NCI-H446 treated with DMSO at 0.1 percent for 48 hours (cell line): ENCODE measurements around the gene COLQ.
"Not testable (repeated sequence)": the region's sequence is repeated elsewhere in the genome, so short reads cannot be mapped to it uniquely, and the experiment has no call there.

Experiments used
- DNase-seq: peaks from one replicate; lab custom pipeline; 2025; lab: John Stamatoyannopoulos, UW

The COLQ gene

DNA sequence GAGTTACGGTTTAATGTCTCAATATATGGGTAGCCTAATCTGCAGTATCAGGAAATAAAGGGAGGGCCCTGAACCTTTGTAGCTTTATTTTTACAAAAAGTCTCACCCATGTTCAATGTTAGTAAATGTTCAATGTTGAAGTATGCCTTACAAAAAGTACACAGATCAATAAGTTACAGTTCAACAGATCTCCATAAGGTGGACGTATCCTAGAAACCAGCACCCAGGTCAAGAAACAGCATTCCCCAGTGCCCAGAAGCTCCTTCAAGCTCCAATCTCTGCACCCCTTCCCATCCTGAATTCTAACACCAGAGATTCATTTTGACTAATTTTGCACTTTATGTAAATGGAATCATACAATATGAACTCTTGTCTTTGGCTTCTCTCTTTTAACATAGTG is 31.3 kb downstream of the COLQ start:
- no peak for DNase-seq

DNA sequence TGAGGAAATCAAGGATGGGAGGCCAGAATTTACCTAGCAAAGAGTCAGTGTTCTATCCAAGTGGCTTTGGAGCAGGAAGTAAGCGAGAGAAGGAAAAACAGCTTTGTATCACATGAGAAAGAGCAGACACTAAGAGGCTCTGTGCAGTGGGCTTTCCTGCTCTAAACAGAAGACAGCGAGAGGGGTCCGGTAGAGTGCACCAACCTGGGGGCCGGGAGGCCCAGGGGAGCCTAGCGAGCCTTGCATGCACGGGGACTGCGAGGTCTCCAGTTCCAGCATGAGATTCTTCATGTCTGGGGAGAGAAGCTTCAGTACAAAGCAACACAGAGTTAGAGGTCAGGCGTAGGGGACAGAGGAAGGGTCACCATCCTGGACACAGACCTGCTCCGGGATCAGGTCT is 33.5 kb downstream of the COLQ start:
- DNase-seq, result no peak

DNA sequence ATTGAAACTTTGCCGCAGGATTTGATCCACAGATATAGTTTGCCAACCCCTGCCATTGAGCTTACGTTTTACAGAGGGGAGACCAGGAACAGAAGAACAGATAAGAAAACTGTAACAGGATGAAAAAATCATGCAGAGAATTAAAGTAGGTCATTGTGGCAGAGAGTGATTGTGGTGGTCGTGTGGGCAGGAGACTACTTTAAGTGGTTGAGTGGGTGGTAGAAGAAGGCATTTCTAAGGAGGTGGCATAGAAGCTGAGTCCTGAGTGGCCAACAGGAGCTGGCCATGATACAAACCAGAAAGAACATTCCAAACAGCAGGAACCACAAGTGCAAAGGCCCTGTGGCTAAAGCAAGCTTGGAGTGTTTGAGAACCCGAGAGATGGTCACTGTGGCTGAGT is 34.5 kb downstream of the COLQ start:
- no peak for DNase-seq

DNA sequence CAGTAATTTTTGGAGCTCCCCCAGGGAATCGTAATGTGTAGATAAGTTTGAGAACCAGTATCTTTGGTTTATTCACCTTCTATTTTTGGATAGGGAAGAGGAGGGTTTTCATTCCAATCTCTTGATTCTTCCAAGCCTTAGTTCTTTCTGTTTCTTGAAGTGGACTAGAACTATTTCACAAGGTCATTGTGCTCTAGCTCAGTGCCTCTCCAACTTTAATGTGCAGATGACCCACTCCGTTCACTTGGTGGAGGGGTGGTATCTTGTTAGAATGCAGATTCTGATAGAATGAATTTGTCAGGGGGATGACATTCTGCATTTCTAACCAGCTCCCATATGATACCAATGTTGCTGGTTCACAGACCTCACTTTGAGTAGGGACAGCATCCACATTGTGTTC is 35.5 kb downstream of the COLQ start:
- DNase-seq, result no peak

DNA sequence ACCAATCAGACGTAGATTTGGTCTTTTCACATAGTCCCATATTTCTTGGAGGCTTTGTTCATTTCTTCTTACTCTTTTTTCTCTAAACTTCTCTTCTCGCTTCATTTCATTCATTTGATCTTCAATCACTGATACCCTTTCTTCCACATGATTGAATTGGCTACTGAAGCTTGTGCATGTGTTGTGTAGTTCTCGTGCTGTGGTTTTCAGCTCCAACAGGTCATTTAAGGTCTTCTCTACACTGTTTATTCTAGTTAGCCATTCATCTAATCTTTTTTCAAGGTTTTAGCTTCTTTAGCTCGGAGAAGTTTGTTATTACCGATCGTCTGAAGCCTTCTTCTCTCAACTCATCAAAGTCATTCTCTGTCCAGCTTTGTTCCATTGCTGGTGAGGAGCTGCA is 37.0 kb downstream of the COLQ start:
- DNase-seq, result not testable (repeated sequence)

DNA sequence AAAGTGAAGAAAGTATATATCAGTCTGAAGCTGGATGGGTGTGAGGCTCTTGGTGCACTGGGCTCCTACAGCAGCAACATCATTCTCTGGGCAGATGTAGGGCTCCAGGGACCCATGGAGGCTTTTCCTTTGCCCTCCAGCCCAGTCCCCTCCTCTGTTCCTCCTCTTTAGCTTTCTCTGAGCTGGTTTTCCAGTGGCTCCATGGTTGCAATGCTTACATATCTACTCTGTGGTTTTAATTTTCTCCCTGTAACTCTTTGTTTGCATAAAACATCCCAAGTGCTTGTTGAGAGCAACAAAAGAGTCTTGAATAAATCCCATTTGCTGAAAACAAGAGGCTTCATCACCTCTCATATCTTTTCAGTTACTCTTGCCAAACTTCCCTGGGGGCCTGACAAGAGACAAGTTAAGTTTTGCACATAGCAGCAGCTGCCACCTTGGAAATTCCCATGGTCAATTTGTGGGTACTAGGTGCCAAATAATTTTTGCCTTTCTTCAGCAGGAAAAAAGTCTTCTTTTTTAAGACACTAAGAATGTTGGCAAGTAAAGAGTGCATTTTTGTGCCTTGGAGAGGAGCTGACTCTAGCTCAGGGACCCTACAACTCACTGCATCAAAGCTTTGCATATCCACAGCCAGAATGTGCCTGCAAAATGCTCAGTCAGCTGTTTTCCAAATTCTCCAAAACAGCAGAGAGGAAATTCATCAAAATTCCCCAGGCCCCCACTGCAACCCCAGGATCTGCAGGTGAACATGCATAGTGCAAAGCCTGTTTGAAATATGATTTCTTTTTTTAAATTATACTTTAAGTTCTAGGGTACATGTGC is 41.9 kb downstream of the COLQ start:
- no peak for DNase-seq

DNA sequence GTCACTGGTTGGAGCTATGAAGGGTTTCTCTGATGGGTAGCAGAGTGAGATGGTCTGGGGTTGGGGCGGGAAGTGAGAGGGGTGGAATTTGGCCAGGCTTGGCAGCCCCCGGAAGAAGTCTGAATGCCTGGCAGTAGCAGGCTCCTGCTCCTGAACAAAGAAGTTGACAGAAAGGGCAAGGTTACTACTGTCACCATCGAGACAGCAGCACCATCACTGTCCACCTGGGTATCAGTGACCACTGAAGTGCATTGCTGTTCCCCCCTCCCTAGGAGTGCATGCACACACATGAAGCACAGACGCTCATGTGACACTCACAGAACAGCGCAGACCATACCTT is 42.9 kb downstream of the COLQ start:
- no peak for DNase-seq

DNA sequence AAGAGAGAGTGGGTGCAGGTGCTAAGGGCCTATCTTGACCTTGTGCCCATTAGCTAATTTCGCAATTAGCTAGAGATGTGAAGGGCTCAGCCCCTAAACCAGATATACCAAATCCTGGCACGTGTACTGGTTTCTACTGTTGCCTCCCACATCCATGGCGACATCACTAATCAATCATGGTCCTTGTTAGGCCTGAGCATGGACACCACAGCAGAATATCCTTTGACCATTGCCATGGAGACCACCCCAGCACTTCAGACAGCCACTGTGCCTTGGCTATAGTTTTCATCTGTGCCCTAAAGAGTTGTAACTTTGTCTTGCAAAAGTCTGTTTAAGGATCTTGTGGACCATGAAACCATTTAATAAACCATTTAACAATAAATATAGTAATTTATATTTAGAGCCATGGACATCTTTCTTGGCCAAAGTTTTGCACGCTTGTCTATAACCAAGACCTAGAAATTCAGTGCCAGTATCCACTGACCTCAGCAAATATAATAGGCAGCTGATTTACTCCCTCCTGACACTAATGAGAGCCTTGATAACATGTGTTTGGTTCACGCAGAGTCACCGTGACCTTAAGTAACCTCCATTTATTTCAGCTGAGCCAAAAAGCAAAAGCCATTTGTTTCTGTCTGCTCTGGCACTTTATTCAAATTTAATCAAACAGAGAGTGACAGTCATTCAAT is 43.4 kb downstream of the COLQ start:
- no peak for DNase-seq

DNA sequence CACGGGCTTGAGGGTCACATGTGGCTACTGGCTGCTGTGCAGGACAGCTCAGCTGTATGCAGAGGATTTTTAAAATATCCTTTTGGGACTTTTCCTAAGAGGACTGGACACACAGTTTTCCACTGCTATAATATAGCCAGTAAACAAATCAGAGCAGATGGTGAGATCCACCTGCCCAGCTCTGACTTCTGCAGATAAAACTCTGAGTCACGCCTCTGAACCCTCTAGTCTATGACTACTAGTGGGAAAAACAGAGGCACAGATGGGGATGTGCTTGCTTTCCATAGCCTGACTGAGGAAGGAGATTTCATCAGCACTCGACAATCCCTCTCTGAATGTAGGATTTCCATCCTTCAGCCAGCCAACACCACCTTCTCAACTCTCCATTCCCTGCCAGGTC is 45.1 kb downstream of the COLQ start:
- no peak for DNase-seq

DNA sequence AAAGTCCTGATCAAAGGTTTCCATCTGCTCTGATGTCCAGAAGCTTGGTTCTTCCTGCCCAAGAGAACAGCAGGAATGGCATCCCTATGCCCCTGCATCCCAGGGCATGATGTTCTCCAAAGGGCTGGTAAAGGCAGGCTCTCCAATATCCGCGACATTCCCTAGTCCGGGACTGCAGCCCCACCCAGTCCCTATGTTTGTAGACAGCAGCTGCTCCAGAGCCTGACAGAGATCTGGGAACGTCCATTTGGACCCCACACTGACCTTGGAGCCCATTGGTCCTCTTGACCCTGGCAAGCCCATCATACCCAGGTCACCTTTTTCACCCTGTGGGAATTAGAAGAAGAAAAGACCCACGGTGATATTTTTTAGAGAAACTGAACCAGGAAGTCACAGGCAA is 46.3 kb downstream of the COLQ start:
- no peak for DNase-seq

DNA sequence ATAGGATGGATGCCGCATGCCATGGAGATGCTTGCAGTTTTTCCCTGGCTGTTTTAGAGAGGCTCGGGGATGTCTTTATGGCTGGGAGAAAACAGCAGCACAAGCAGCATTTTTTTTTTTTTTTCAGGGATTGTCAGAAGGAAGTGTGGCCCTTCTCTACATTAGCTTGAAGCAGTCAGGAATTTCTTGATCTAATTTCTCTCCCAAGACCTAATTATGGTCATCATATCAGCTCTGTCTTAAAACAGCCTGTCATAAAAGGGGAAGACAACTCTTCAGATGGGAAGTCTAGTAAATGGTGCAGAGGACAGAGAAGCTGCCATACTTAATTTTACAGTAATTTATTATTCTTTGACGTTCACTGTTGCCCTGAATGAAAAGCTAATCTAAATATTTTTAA is 49.6 kb downstream of the COLQ start:
- DNase-seq, result no peak

DNA sequence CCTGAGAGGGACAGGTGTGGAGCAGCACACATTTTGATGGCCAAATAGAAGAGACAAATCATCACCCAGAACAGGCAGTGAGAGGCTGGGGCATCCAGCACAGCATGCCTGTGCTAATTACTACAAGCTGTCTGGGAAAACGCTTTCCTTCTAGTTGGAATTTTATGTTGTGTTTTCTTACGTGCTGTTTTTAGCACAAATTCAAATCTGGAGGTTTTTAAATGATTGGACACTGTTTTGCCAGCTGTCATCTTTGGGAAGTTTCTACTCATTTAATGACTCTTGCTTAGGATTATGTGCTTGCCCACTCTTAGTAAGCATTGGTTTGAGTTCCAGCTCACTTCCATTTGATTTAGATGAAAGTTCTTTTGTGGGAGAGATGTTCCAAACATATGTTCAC is 50.7 kb downstream of the COLQ start:
- DNase-seq, result no peak

DNA sequence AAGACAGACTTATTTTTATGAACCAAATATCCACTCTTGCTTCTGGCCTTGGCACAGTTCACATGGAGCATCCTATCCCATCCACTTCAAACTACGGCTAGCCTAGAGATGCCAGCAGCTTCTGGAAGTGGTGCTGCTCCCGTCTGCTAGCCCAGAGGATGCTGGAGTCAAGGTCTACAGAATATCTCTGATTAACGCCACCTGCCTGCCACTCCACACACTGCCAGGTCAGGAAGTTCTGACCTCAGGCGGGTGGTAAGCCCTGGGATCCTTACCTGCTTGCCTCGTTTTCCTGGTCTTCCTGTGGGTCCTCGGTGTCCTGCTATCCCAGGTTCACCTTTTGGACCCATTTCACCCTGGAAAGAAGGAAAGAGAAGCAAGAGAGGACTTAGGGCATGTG is 51.2 kb downstream of the COLQ start:
- no peak for DNase-seq

DNA sequence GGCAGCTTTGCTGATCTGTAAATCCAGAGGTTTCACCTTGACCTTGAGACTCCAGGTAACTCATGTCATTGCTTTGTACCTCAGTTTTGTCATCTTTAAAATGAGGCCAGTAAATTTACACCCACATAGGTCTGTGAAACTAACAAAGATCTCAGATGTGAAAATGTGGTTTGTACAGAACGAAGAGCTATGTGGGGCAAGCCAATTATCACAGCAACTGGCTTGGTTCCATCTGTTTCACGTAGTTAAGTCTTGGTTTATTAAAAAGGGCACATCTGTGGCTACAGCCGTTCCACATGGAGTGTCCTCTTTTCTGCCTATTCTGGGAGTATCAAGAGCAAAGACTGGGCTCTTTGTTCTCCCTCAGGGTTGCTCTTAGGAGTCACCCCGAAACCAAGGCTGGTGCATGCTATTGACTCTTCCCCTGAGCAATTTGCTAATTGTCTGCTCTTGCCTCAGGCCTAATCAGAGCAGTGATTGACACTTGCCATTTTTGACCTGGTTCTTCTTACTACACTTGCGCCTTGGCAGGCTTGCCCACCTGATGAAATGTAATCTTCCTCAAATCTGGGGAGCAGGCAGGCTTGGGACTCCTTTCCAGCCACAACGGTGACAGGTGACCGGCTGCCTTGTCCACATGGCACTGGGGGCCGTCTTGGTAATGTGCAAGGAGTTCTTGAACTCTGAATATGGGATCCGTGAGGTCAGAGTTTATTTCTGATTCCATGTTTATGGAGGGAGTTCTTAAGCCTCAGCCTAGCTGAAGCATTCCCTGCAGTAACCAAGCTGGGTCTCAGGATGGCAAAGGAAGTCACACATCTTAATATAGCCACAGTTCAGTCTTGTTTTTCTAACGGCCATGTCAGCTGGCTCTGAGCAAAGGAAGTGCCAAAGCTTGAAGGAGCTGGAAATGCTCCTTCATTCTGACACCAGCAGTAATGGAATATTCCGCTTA is 54.0 kb downstream of the COLQ start:
- no peak for DNase-seq

DNA sequence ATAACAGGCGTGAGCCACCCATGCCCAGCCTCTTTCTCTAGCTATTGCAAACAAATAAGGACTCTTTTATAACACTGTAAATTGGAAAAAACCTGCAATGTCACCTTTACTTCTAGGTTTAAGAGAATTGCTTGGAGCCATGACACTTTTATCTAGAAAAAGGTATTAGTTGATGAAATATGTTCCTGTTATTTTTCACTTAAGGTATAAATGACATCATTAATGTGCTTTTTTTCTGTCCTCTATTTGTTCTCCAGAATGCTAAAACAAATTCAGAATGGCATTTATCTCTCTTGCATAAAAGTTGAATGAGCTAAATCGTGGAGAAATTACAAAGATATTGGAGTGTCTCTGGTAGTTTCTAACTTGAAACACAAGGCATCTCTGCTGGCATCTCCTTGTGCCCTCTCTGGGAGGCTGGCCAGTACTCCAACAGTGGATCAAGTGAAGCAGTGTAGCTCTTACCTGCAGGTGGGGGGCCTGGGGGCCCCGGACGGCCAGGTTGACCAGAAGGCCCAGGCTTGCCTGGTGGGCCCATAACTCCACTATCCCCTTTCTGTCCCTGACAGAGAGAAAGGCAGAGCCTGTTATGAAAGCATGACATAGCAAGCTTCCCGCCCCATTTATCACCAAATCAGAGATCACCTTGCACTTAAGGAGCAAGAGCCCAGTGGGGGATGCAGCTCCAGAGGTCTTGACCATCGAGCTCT is 55.5 kb downstream of the COLQ start:
- DNase-seq, result no peak

DNA sequence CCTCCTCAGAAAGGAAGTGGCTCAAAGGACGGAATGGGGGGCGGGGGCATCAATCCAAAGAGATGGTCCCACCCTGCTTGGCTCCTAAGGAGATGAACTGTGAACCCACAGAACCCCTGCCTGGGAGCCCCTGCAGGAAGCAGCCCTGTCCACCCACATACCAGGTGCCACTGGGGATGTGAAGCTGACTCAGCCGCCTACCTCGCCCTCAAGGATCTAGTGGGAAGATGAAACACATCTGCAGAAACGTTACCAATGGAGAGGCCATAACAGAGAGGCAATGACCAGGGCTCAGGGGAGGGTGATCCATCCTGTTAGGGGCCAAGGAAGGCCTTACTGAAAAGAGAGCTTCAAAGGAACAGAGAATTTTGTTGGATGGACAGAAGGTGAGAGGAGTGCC is 59.1 kb downstream of the COLQ start:
- DNase-seq, result no peak

DNA sequence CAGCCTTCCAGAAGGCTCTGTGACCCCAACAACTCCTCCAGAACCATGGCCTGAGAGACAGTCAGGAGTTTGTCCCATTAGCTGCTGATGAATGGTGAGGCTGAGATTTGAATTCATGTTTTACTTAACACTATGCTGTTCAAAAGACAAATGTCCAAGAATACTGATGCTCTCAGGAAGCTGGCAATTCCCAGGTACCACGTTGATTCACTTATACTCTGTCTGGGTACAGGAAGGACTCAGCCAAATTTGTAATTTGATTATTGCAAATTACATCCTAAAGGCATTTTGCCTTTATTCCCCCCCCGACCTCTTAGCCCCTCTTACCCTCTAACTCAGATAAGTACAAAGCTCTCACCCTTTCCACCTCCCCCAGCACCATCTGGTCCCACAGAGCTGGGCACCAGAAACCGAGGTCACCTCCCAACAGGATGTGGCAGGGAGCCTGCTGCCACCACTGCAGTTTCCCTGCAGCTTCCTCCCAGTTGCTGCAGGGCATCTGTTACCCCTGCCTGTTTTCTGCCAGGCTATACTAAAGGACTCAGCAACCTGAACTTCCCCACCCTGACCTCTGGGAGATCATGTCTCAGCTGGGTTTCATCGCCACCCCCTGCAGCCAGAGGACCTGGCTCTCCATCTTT is 60.5 kb downstream of the COLQ start:
- no peak for DNase-seq

DNA sequence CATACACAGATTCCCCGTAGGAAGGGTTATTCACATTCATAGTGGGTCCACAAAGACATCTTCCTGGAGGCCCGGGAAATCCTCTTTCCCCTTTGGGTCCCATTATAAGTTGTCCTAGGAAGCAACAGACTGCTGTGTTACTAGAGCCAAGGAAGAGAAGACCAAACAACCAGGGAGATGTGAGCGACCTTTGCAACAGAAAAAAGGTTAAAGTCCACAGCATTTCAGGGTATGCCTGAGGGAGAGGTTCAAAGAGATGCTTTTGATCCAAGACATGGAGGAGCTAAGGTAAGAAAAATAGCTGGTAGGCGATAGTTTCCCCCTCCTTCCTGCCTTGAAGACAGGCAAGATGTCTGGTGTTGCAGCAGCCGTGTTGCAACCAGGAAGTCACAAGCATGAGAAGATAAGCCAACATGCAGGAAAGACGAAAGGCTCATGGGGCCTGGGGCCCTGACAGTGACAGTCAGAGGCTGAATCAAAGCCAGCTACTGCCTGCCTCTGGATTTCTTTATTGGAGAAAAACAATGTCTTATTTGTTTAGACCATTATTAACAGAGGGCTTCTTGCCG is 63.2 kb downstream of the COLQ start:
- no peak for DNase-seq

DNA sequence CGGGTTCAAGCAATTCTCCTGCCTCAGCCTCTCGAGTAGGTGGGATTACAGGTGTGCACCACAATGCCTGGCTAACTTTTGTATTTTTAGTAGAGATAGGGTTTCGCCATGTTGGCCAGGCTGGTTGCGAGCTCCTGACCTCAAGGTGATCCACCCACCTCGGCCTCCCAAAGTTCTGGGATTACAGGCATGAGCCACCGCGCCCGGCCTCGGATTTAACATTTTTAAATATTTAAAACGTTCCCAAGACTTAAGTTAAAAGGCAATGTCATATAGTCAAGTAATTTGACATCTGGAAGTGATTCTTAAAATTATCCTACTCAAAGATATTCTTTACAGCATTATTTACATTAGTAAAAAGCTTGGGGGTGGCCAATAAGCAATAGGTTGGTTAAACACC is 64.6 kb downstream of the COLQ start:
- DNase-seq, result not testable (repeated sequence)

DNA sequence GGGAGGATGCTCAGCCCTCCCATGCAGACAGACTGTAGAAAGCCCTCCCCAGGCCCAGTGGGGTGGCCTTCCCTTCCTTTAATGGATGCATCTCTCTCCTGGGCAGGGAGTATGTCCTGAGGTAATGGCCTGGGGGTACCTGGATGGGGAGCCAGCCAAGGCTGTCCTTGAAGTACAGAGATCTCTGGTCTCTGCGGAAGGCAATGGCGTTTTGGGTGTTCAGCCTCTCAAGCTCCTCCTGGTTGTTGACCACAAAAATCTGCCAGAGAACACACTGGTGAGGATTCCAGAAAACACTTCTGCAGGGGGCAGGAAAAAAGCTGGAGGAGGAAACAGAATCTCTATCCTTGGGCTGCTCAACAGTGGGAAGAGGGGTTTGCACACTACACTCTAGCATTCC is 65.2 kb downstream of the COLQ start:
- DNase-seq, result no peak

DNA sequence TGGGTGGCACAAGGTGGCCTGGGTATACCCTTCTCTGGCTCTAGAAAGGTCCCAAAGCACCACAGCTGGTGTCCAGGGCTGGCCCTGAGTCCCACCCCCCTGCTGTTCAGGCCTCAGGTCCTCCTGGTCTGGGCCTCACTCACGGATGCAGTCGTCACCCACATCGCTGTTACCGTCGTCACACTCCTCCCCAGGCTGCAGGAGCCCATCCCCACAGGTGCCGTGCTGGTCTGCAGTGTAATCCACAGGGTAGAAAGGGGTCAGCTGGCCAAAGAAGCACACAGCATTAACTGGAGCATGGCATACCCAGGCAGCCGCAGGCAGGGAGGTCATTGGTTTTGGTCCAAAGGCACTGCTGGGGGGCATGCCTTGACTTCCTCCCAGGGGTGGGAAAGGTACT is 65.8 kb downstream of the COLQ start:
- no peak for DNase-seq
